Measurements from ENCODE around the gene AZU1. TPM values are rescaled to one million over a fixed set of nuclear protein-coding genes. Genes with fewer than 3 reads are reported as not detected.

Gene AZU1
- total RNA-seq, 2 donors from 2014 or later, result 2.5 to 3.7 TPM

GRCh38 chr19:791567-792305 lies 35.9 kb upstream of the AZU1 start:
- 78 to 85% methylated on average over 2 to 8 of the region's 8 CpGs for WGBS, 2 experiments (ENCODE audit: insufficient coverage in 1 of 2, insufficient read length in 1 of 2)
- no peak overlapping the region for H3K4me3 ChIP-seq (ENCODE audit: low read length)
- no peak overlapping the region for H3K27ac ChIP-seq (ENCODE audit: low read depth, low read length)
- peaks cover 4% of the 10 kb centered on the region for H3K4me1 ChIP-seq (ENCODE audit: control insufficient read depth, insufficient read depth, low read length)
- no peaks in the 10 kb centered on the region for H3K27me3 ChIP-seq (ENCODE audit: control insufficient read depth, insufficient read depth, low read length, poor library complexity, severe bottlenecking)
- H3K27ac Mint-ChIP-seq, result peak overlapping the region; percentile 36
- DNase-seq, result peak; percentile 58
- no peak overlapping the region for H3K4me3 Mint-ChIP-seq
- H3K27me3 Mint-ChIP-seq (ENCODE audit: insufficient read depth), result no peaks in the 10 kb centered on the region
- H3K9me3 Mint-ChIP-seq, result no peaks in the 10 kb centered on the region
- no peak overlapping the region for H3K9ac ChIP-seq (ENCODE audit: extremely low read depth, low read length, poor library complexity, severe bottlenecking)
- peaks cover 18% of the 10 kb centered on the region for H3K4me1 Mint-ChIP-seq
- H3K9me3 ChIP-seq (ENCODE audit: control insufficient read depth, low read length), result no peaks in the 10 kb centered on the region
- no peaks in the 10 kb centered on the region for H3K36me3 Mint-ChIP-seq (ENCODE audit: low read depth)
- no peak for TF ChIP-seq CTCF (conservative IDR thresholded peaks at IDR 0.05)
- H3K36me3 ChIP-seq (ENCODE audit: control insufficient read depth, insufficient read depth, low read length), result peaks cover 4% of the 10 kb centered on the region

GRCh38 chr19:792306-792885 lies 35.2 kb upstream of the AZU1 start:
- Mint-ChIP-seq H3K4me1 (peaks cover 18% of the 10 kb centered on the region), H3K27me3 (ENCODE audit: insufficient read depth) (no peaks in the 10 kb centered on the region), H3K9me3 (no peaks in the 10 kb centered on the region), H3K27ac (peak overlapping the region; percentile 36), H3K36me3 (ENCODE audit: low read depth) (no peaks in the 10 kb centered on the region), H3K4me3 (no peak overlapping the region)
- H3K27me3 ChIP-seq (ENCODE audit: control insufficient read depth, insufficient read depth, low read length, poor library complexity, severe bottlenecking), result no peaks in the 10 kb centered on the region
- peaks cover 4% of the 10 kb centered on the region for H3K36me3 ChIP-seq (ENCODE audit: control insufficient read depth, insufficient read depth, low read length)
- H3K9me3 ChIP-seq (ENCODE audit: control insufficient read depth, low read length), result no peaks in the 10 kb centered on the region
- peaks cover 4% of the 10 kb centered on the region for H3K4me1 ChIP-seq (ENCODE audit: control insufficient read depth, insufficient read depth, low read length)
- H3K9ac ChIP-seq (ENCODE audit: extremely low read depth, low read length, poor library complexity, severe bottlenecking), result no peak overlapping the region
- no peak for TF ChIP-seq CTCF (conservative IDR thresholded peaks at IDR 0.05)
- WGBS, 2 experiments (ENCODE audit: insufficient coverage in 1 of 2, insufficient read length in 1 of 2), result 87 to 88% methylated on average over 9 to 15 of the region's 16 CpGs
- DNase-seq, result no peak
- H3K27ac ChIP-seq (ENCODE audit: low read depth, low read length), result no peak overlapping the region
- no peak overlapping the region for H3K4me3 ChIP-seq (ENCODE audit: low read length)

GRCh38 chr19:793806-794205 lies 33.8 kb upstream of the AZU1 start:
- no peak for TF ChIP-seq CTCF (conservative IDR thresholded peaks at IDR 0.05)
- Histone ChIP-seq H3K27me3 (ENCODE audit: control insufficient read depth, insufficient read depth, low read length, poor library complexity, severe bottlenecking) (no peaks in the 10 kb centered on the region), H3K9me3 (ENCODE audit: control insufficient read depth, low read length) (no peaks in the 10 kb centered on the region), H3K4me3 (ENCODE audit: low read length) (no peak overlapping the region), H3K9ac (ENCODE audit: extremely low read depth, low read length, poor library complexity, severe bottlenecking) (no peak overlapping the region), H3K27ac (ENCODE audit: low read depth, low read length) (no peak overlapping the region), H3K36me3 (ENCODE audit: control insufficient read depth, insufficient read depth, low read length) (no peaks in the 10 kb centered on the region), H3K4me1 (ENCODE audit: control insufficient read depth, insufficient read depth, low read length) (peaks cover 3% of the 10 kb centered on the region)
- Mint-ChIP-seq H3K27ac (no peak overlapping the region), H3K4me1 (peaks cover 18% of the 10 kb centered on the region), H3K9me3 (no peaks in the 10 kb centered on the region), H3K27me3 (ENCODE audit: insufficient read depth) (no peaks in the 10 kb centered on the region), H3K4me3 (no peak overlapping the region), H3K36me3 (ENCODE audit: low read depth) (peaks cover 3% of the 10 kb centered on the region)
- peak; percentile 55 for DNase-seq
- 94 to 100% methylated on average over 4 to 12 of the region's 12 CpGs for WGBS, 2 experiments (ENCODE audit: insufficient coverage in 1 of 2, insufficient read length in 1 of 2)

Data from endodermal cell (in vitro differentiated cells).